GM10266 (cell line): Measurements from ENCODE around the gene LIME1.

Experiments used
- DNase-seq: peaks from one replicate; pipeline ENCODE4 v3.0.0; 2012; ENCODE audit errors: extremely low spot score
- TF ChIP-seq, protein P1 (sequence below): IDR thresholded peaks from 2 replicates; pipeline ENCODE4 v1.5.1; 2012; ENCODE audit warnings: mild to moderate bottlenecking, low read depth; ENCODE audit not compliant: control insufficient read depth, insufficient read depth; ENCODE audit errors: missing control alignments

The LIME1 gene

DNA sequence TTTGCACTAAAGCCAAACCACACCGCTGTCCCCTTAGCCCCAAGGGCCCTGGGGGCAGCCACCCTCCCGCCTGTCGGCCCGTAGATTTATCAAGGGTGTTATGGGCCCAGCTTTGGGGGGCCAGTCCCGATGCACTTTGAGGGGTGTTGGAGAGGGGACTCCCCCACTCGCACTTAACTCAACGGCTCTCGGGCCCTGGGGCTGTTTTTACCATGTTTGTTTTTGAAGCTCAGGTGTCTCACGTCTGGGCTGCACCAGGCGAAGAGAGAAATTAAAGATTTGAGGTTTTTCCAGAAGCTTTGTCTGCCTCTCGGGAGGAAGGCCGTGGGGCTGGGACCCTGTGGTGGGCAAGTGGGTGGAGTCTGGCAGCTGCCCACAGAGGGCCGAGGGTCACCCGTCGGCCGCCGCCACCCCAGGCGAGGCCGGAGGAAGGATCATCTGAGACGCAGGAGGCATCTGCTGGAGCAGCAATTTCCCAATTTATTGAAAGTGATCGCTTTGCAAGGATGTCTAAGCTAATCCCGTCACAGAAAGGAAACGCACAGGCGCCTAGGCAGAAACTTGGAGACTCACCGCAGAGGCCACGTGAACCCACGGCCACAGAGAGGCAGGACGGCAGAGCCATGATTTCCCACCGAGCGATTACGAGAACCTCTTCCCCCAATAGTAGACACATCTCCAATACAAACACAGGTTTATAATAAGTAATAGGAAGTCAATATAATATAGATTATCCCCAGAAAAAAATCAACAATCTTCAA is 6.9 kb downstream of the LIME1 start:
- no peak for DNase-seq
- TF ChIP-seq, protein P1, sequence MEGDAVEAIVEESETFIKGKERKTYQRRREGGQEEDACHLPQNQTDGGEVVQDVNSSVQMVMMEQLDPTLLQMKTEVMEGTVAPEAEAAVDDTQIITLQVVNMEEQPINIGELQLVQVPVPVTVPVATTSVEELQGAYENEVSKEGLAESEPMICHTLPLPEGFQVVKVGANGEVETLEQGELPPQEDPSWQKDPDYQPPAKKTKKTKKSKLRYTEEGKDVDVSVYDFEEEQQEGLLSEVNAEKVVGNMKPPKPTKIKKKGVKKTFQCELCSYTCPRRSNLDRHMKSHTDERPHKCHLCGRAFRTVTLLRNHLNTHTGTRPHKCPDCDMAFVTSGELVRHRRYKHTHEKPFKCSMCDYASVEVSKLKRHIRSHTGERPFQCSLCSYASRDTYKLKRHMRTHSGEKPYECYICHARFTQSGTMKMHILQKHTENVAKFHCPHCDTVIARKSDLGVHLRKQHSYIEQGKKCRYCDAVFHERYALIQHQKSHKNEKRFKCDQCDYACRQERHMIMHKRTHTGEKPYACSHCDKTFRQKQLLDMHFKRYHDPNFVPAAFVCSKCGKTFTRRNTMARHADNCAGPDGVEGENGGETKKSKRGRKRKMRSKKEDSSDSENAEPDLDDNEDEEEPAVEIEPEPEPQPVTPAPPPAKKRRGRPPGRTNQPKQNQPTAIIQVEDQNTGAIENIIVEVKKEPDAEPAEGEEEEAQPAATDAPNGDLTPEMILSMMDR, result no peak

DNA sequence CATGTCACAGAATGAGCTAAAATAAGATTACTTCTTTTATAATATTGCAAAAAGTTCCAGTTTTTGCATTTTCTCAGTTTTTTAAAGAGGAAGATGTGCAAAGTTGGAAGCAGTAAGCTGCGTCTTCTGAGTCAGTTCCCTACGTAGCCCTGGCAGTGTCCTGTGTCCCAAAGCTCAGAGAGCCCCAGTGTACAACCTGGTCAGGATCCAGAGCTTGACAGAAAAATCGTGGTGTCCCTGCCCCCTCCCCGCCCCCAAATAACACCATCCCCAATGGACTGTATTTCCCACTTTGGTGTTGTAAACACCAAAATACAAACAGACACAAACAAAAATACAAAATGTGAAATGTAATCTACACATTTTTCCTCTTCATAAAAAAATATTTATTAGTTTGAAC is 7.7 kb downstream of the LIME1 start:
- TF ChIP-seq, protein P1, result no peak
- DNase-seq, result no peak

DNA sequence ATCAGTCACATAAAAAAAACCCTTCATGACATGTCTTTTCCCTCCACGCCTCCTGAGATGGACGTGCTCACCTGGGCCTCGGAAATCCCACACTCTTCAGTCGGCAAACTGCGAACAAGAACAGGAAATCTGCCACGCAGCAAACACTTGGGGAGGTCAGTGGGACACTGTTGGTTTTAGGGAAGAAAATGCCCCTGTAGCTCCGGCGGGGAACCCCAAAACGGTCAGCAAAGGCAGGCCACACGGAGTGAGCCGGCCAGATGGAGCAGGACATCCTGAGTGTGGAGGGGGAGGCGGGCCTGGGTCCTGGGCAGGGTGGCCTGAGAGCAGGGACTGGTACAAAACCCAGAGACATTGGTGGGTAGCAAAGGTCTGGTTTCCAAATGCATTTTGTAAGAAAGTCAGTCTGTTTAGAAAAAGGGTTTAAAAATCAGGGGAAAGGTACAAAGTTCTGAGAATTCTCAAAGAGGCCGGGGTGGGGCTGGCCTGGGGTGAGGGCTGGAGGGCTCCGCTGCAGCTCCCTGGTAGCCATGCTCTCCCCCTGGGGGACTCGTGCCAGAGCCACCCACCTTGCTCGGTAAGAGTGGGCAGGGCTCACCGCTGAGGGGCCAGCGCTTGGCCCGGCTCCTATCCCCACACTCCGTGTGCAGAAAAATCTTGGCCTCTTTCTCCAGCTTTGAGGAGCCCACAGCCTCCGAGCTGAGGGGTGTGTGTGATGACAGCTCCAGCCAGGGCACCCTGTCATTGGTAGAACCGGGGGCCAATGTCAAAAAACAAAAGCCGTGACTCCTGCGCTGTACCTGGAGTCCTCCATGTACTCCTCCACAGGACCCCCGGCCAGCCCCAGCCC is 8.3 kb downstream of the LIME1 start:
- TF ChIP-seq, protein P1, result no peak
- DNase-seq, result no peak

DNA sequence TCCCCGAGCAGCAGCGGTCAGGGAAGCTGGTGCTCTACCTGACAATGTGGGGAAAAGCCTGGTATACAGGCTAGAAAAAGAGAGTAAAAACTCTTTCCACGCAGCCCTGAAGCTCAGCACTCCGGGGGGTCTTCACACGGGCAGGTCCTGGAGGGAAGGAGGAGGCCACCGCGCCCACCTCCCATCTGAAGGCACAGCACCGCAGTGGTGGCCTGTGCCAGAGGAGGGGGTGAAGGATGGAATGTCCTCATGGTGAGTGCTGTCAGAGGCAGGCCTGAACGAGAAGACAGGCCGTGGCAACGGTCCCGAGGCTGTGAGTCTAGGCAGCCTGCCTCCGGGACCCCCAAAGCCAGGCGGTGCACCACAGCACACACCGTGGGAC is 9.0 kb downstream of the LIME1 start:
- TF ChIP-seq, protein P1, result no peak
- no peak for DNase-seq

DNA sequence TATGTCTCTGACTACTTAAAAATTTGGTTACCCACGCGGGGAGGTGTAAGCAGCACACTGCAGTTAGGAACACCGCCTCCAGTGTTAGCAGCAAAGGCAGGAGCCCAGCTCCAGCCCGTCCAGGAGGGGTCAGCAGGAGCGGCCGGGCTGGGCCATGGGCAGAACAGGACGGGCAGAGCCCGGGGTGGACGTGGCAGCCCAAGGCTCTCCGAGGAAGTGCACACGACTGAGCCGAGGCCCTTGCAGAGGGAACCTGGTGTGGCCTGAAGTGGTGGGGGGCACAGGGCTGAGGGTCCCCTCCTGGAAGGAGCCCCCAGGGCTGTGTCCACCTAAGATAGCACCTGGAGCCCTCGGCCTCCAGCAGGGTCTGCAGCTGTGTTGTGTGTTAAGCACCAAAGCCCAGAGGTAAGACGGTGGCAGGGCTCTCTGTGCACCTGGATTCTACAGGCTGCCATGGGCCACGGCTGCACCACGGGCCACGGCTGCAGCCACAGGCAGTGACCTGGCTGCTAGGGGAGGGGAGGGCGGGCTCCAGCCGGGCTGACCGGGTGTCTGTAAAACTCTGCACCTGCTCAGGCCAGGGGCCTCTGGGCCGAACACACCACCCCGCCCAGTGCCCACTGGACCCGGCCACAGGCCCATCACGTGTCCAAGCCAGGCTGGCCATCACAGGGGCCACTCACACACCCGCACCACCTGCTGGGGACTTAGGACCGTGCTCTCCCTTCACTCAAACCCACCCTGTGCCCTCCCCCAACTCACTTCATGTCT is 9.7 kb downstream of the LIME1 start:
- no peak for DNase-seq
- TF ChIP-seq, protein P1, result no peak

DNA sequence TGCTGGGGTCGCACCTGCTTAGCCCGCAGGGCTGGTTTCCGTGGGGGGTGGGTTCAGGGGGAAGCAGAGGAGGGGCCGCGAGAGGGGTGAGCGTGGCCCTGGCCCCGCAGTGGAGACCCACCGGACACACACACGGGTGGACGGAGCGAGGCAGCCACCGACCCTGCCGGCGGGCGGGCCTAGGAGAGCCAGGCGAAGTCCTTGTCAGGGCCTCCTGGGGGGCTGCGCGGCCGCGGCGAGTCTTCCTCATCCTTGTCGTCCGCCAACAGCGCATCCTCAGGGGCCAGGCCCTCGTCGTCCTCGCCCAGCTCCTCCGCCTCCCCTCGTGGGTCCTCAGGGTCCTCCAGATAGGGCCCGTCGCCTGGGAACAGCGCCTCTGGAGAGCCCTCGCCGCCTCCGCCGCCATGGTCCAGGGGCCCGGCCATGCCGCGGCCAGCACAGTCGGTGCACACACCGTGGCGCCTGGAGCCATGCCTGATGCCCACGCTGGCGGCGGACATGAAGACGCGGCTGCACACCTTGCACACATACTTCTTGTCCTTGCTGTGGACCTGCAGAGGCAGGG is 10.4 kb downstream of the LIME1 start:
- DNase-seq, result no peak
- TF ChIP-seq, protein P1, result no peak
